SK-N-SH (cell line): Measurements from ENCODE around the gene SOX18. TPM values are rescaled to one million over a fixed set of nuclear protein-coding genes. Genes with fewer than 3 reads are reported as not detected.

ENCODE experiments used
- CTCF ChIA-PET: fragments of 300-600, 350-600 bp; formaldehyde crosslinking; extraction: SDS; loops from one replicate; lab custom pipeline; 2021; lab: Yijun Ruan, JAX
- POLR2A ChIA-PET: fragments of 350-600 bp; sonication (Branson Sonifier 250); formaldehyde crosslinking; extraction: SDS; loops from one replicate; lab custom pipeline; 2020; ENCODE audit warnings: antibody characterized with exemption, inconsistent platforms; lab: Yijun Ruan, JAX
- DNase-seq: peaks from one replicate; pipeline ENCODE4 v3.0.0; 2012
- H2AFZ ChIP-seq: fragments of 200-600 bp; sonication (generic); 2 replicates; pipeline ENCODE4 v1.8.1; 2016; ENCODE audit warnings: antibody characterized with exemption, mild to moderate bottlenecking, low read depth
- H3F3A ChIP-seq: fragments of 200-600 bp; sonication (generic); replicated peaks from 2 replicates; pipeline ENCODE3; 2016; ENCODE audit warnings: antibody characterized with exemption, mild to moderate bottlenecking; ENCODE audit not compliant: insufficient read depth
- H3K27ac ChIP-seq, 2 experiments: fragments of 200-500 bp in 1 of 2; fragments of 200-600 bp in 1 of 2; sonication (Bioruptor generic) in 1 of 2; sonication (generic), shearing (Covaris generic) in 1 of 2; 2 replicates each; pipeline versions ENCODE4 v1.5.1 to v1.6.1; 2014 to 2016; ENCODE audit warnings: low read depth in 2 of 2, inconsistent platforms in 1 of 2, low read length in 1 of 2, mild to moderate bottlenecking in 1 of 2, mixed read lengths in 1 of 2
- H3K27me3 ChIP-seq: fragments of 200-600 bp; sonication (generic), shearing (Covaris generic); 2 replicates; pipeline ENCODE4 v1.6.1; 2016; ENCODE audit warnings: mixed run types; ENCODE audit not compliant: insufficient read depth
- H3K36me3 ChIP-seq, 2 experiments: fragments of 200-500 bp in 1 of 2; fragments of 200-600 bp in 1 of 2; sonication (Bioruptor generic) in 1 of 2; sonication (generic) in 1 of 2; replicated peaks in 1 of 2; 2 replicates each; pipeline versions ENCODE3 to v1.5.1; 2014 to 2016; ENCODE audit warnings: low read length in 1 of 2, mild to moderate bottlenecking in 1 of 2; ENCODE audit not compliant: insufficient read depth in 2 of 2, control insufficient read depth in 1 of 2
- H3K4me1 ChIP-seq, 2 experiments: fragments of 200-500 bp in 1 of 2; fragments of 200-600 bp in 1 of 2; sonication (Bioruptor generic) in 1 of 2; sonication (generic), shearing (Covaris generic) in 1 of 2; 2 replicates each; pipeline versions ENCODE4 v1.5.1 to v1.6.1; 2014 to 2016; ENCODE audit warnings: low read depth in 1 of 2, low read length in 1 of 2, mixed run types in 1 of 2; ENCODE audit not compliant: insufficient read depth in 2 of 2, control insufficient read depth in 1 of 2
- H3K4me2 ChIP-seq: fragments of 200-600 bp; sonication (generic), shearing (Covaris generic); 2 replicates; pipeline ENCODE4 v1.6.1; 2017; ENCODE audit warnings: mixed run types
- H3K4me3 ChIP-seq, 2 experiments: fragments of 200-500 bp in 1 of 2; fragments of 200-600 bp in 1 of 2; sonication (Bioruptor generic) in 1 of 2; sonication (generic), shearing (Covaris generic) in 1 of 2; 2 replicates each; pipeline versions ENCODE4 v1.5.1 to v1.8.1; 2014 to 2016; ENCODE audit warnings: low read depth in 2 of 2, inconsistent platforms in 1 of 2, low read length in 1 of 2, mild to moderate bottlenecking in 1 of 2, mixed read lengths in 1 of 2, moderate library complexity in 1 of 2
- H3K79me2 ChIP-seq: fragments of 200-600 bp; sonication (generic); 2 replicates; pipeline ENCODE4 v1.8.1; 2017; ENCODE audit warnings: mild to moderate bottlenecking; ENCODE audit not compliant: insufficient read depth
- H3K9ac ChIP-seq: fragments of 200-600 bp; sonication (generic); 2 replicates; pipeline ENCODE4 v1.6.1; 2017; ENCODE audit warnings: mixed run types
- H3K9me2 ChIP-seq: fragments of 200-600 bp; sonication (generic); 2 replicates; pipeline ENCODE4 v1.6.1; 2017; ENCODE audit warnings: mixed run types
- H3K9me3 ChIP-seq: fragments of 200-600 bp; sonication (generic); 2 replicates; pipeline ENCODE4 v1.6.1; 2017; ENCODE audit warnings: mixed run types, mild to moderate bottlenecking, moderate library complexity
- H4K20me1 ChIP-seq: fragments of 200-600 bp; sonication (generic); 2 replicates; pipeline ENCODE4 v1.6.1; 2017; ENCODE audit warnings: mild to moderate bottlenecking, mixed run types; ENCODE audit not compliant: insufficient read depth
- CTCF ChIP-seq: fragments of 200-600 bp; sonication (generic); IDR thresholded peaks from 2 replicates; pipeline ENCODE4 v1.6.1; 2017; ENCODE audit warnings: antibody characterized with exemption, mild to moderate bottlenecking, moderate library complexity
- EP300 ChIP-seq, 2 experiments: IDR thresholded peaks; 2 replicates each; pipeline versions ENCODE4 v1.4.0 to v1.6.1; 2012; ENCODE audit warnings: borderline replicate concordance in 1 of 2, low read depth in 1 of 2, low read length in 1 of 2
- FOXM1 ChIP-seq: IDR thresholded peaks from 2 replicates; pipeline ENCODE4 v1.4.0; 2012; ENCODE audit warnings: low read depth, mild to moderate bottlenecking
- GATA2 ChIP-seq: sonication (generic); formaldehyde crosslinking; IDR thresholded peaks from 2 replicates; pipeline ENCODE4 v1.5.0; 2020; ENCODE audit warnings: mild to moderate bottlenecking, missing genetic modification reagents
- JUND ChIP-seq: IDR thresholded peaks from 2 replicates; pipeline ENCODE4 v1.4.0; 2012
- MEF2A ChIP-seq: IDR thresholded peaks from 2 replicates; pipeline ENCODE4 v1.4.0; 2012; ENCODE audit warnings: low read depth, borderline replicate concordance
- MXI1 ChIP-seq: IDR thresholded peaks from 2 replicates; pipeline ENCODE4 v1.6.1; 2012; ENCODE audit warnings: mild to moderate bottlenecking, low read depth, low read length, improper control_type of control experiment
- NRF1 ChIP-seq: IDR thresholded peaks from 2 replicates; pipeline ENCODE4 v1.6.1; 2012; ENCODE audit warnings: low read depth, mild to moderate bottlenecking, low read length
- PBX3 ChIP-seq: IDR thresholded peaks from 2 replicates; pipeline ENCODE4; 2012
- POLR2AphosphoS5 ChIP-seq: IDR thresholded peaks from 2 replicates; pipeline ENCODE4 v1.6.1; 2012; ENCODE audit warnings: low read depth, low read length
- RAD21 ChIP-seq: IDR thresholded peaks from 2 replicates; pipeline ENCODE4 v1.6.1; 2012; ENCODE audit warnings: mild to moderate bottlenecking, low read length
- RFX5 ChIP-seq: IDR thresholded peaks from 2 replicates; pipeline ENCODE4 v1.6.1; 2012; ENCODE audit warnings: mild to moderate bottlenecking, improper control_type of control experiment, low read length
- RXRA ChIP-seq: IDR thresholded peaks from 2 replicates; pipeline ENCODE4 v1.4.0; 2012; ENCODE audit warnings: low read depth, mild to moderate bottlenecking, borderline replicate concordance
- SIN3A ChIP-seq: IDR thresholded peaks from 2 replicates; pipeline ENCODE4 v1.6.1; 2012; ENCODE audit warnings: low read depth, mild to moderate bottlenecking, low read length, moderate library complexity, borderline replicate concordance
- SMC3 ChIP-seq: IDR thresholded peaks from 2 replicates; pipeline ENCODE4 v1.6.1; 2012; ENCODE audit warnings: low read depth, low read length, improper control_type of control experiment
- TAF1 ChIP-seq: IDR thresholded peaks from 2 replicates; pipeline ENCODE4 v1.6.1; 2012; ENCODE audit warnings: low read depth, mild to moderate bottlenecking, low read length, moderate library complexity, borderline replicate concordance
- TEAD4 ChIP-seq: IDR thresholded peaks from 2 replicates; pipeline ENCODE4 v1.4.0; 2012; ENCODE audit warnings: mild to moderate bottlenecking, borderline replicate concordance; ENCODE audit not compliant: insufficient read depth
- USF2 ChIP-seq: fragments of 150-350 bp; IDR thresholded peaks from 2 replicates; pipeline ENCODE4 v1.6.1; 2017; ENCODE audit warnings: antibody characterized with exemption, low read length, low read depth, borderline replicate concordance
- WGBS: methylation state at CpG from one replicate; pipeline ENCODE4 v1.1.6; 2017; ENCODE audit warnings: low lambda C conversion rate; 5-methylcytosine and 5-hydroxymethylcytosine counted together
- polyA plus RNA-seq, 3 experiments: library from polyadenylated mRNA; depleted of rRNA; stranded (reverse); fragments of >200 nt; gene quantifications; 2 replicates each; pipeline ENCODE4 v1.2.3, GENCODE V29; 2012

The SOX18 gene
- polyA plus RNA-seq, 1 of the 3 experiments (the other 2 are of a cell fraction), result not detected

- Histone ChIP-seq H3K9me2 (no peaks in the 10 kb centered on the region), H2AFZ (no peak within 1 kb of the TSS), H3K4me1 (peaks cover 2 to 26% of the 10 kb centered on the region in 2 experiments; a peak in 2 of 4 replicates), H3K79me2 (no peaks in the 10 kb centered on the region), H3K27ac (no peak within 1 kb of the TSS), H3K9me3 (no peaks in the 10 kb centered on the region), H3K36me3 (no peaks in the 10 kb centered on the region), H3F3A (peaks cover 13% of the 10 kb centered on the region), H4K20me1 (no peaks in the 10 kb centered on the region), H3K27me3 (no peaks in the 10 kb centered on the region; the same call in 1 of the 2 replicates), H3K9ac (no peak within 1 kb of the TSS), H3K4me3 (peak within 1 kb of the TSS; percentile 47 to 53), H3K4me2 (peak within 1 kb of the TSS; percentile 85)
- POLR2A ChIA-PET, result interaction anchor here (1.0 to 1.2 kb wide), 2 partner anchors 36 to 172 kb away, joined by 4 to 6 read pairs; partner anchors contain the start of gene PCMTD2
- DNase-seq, result peak; percentile 74
- TF ChIP-seq MEF2A (no peak), TEAD4 (no peak)
- 25% methylated on average over 13 of the region's 86 CpGs for WGBS
- CTCF ChIA-PET, result interaction anchor here (0.6 to 12.9 kb wide), 23 partner anchors 8 to 615 kb away, joined by 3 to 252 read pairs (median 4); partner anchors contain the start of genes C20orf204, NPBWR2, PCMTD2 and TCEA2
Observed at GRCh38 chr20:64083804-64084684, 34.6 kb upstream of the SOX18 start, which contains the start of gene LKAAEAR1. TSS of gene LKAAEAR1 (minus strand) at chr20:64084398. CDS start at chr20:64084219, 179 bp downstream.

- Histone ChIP-seq H3K9me3 (no peaks in the 10 kb centered on the region), H3K27ac (no peak overlapping the region), H3K4me3 (peak overlapping the region; percentile 47 to 53), H3K79me2 (no peaks in the 10 kb centered on the region), H3K4me2 (peak overlapping the region; percentile 85), H3K27me3 (no peaks in the 10 kb centered on the region; the same call in 1 of the 2 replicates), H4K20me1 (no peaks in the 10 kb centered on the region), H2AFZ (no peak overlapping the region), H3K9ac (no peak overlapping the region), H3F3A (peaks cover 14% of the 10 kb centered on the region), H3K36me3 (no peaks in the 10 kb centered on the region), H3K4me1 (peaks cover 8 to 33% of the 10 kb centered on the region in 2 experiments; a peak in 3 of 4 replicates), H3K9me2 (no peaks in the 10 kb centered on the region)
- POLR2A ChIA-PET, result interaction anchor here (1.0 to 1.2 kb wide), 2 partner anchors 37 to 173 kb away, joined by 4 to 6 read pairs; partner anchors contain the start of gene PCMTD2
- CTCF ChIA-PET, result interaction anchor here (0.6 to 12.9 kb wide), 22 partner anchors 9 to 614 kb away, joined by 3 to 252 read pairs (median 4); partner anchors contain the start of genes NPBWR2, PCMTD2 and TCEA2
- peak; percentile 94 for DNase-seq
- TF ChIP-seq CTCF, result peak; percentile 54
- TF ChIP-seq MXI1, result peak; percentile 33; the same call in 1 of the 2 replicates
- peak; percentile 70 for TF ChIP-seq SMC3
- no peak for TF ChIP-seq USF2
- TF ChIP-seq TAF1, result no peak
- no peak for TF ChIP-seq MEF2A
- no peak for TF ChIP-seq RXRA
- TF ChIP-seq GATA2 (CRISPR knock-in tag), result no peak
- no peak for TF ChIP-seq RFX5
- no peak for TF ChIP-seq SIN3A
- TF ChIP-seq POLR2AphosphoS5, result no peak
- no peak for TF ChIP-seq EP300 (IDR thresholded peaks at IDR 0.05; ENCODE audit: borderline replicate concordance in 1 of 2, low read depth in 1 of 2, low read length in 1 of 2)
- no peak for TF ChIP-seq PBX3
- TF ChIP-seq FOXM1, result no peak
- TF ChIP-seq NRF1, result no peak
- TF ChIP-seq JUND, result no peak
- TF ChIP-seq RAD21, result peak; percentile 73
- WGBS, result 3% methylated on average over 10 of the region's 52 CpGs
Observed at GRCh38 chr20:64083378-64083803, 34.0 kb upstream of the SOX18 start.
